22Rv1 (cell line): ENCODE results near the gene RAB7B.

Experiments
- CTCF ChIP-seq: fragments of 450-650 bp; IDR thresholded peaks from 2 replicates; pipeline ENCODE4 v1.5.1; 2017; ENCODE audit warnings: mild to moderate bottlenecking
- ZFX ChIP-seq: fragments of 450-650 bp; IDR thresholded peaks from 2 replicates; pipeline ENCODE4 v1.6.1; 2017; ENCODE audit warnings: antibody characterized with exemption, borderline replicate concordance

- TF ChIP-seq CTCF (no peak), ZFX (no peak)
These were observed 58.1 kb downstream of the RAB7B start for GRCh38 chr1:205945069-205945468.
